ENCODE results near the gene HAUS8.

The HAUS8 gene

DNA sequence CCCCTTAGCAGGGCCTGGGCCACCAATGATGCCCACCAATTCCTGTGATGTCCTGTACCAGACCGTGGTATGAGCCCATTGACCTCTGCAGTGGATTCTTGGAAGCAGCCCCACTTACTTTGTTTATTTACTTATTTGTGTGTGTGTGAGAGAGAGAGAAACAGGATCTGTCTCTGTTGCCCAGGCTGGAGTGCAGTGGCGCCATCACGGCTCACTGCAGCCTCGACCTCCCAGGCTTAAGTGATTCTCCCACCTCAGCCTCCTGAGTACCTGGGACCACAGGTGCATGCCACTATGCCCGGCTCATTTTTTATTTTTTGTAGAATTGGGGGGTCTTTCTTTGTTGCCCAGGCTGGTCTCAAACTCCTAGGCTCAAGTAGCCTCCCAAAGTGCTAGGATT, 13.3 kb upstream of the HAUS8 start:
- peak overlapping the region; percentile 34 for H3K27ac ChIP-seq (ENCODE audit: low read depth, low read length)
- H3K4me3 ChIP-seq (ENCODE audit: low read depth in 1 of 2, low read length in 2 of 2) = no peak overlapping the region
- no peak overlapping the region for H3K9ac ChIP-seq (ENCODE audit: low read depth in 1 of 2, low read length in 2 of 2)
- H3K27me3 ChIP-seq (ENCODE audit: control insufficient read depth in 1 of 2, insufficient read depth in 2 of 2, low read length in 2 of 2) = no peaks in the 10 kb centered on the region
- H3K36me3 ChIP-seq (ENCODE audit: control insufficient read depth in 1 of 2, insufficient read depth in 2 of 2, low read length in 2 of 2) = peaks cover 5 to 6% of the 10 kb centered on the region in 2 donors
- H3K4me1 ChIP-seq (ENCODE audit: control insufficient read depth in 1 of 2, insufficient read depth in 2 of 2, low read length in 2 of 2) = peaks cover 14 to 27% of the 10 kb centered on the region in 2 donors
- H3K9me3 ChIP-seq (ENCODE audit: control insufficient read depth in 1 of 2, low read length in 2 of 2) = no peaks in the 10 kb centered on the region

GRCh38 chr19:17086834-17087233, 11.6 kb upstream of the HAUS8 start:
- H3K9ac ChIP-seq (ENCODE audit: low read depth in 1 of 2, low read length in 2 of 2) = no peak overlapping the region
- peaks cover 12 to 21% of the 10 kb centered on the region in 2 donors for H3K4me1 ChIP-seq (ENCODE audit: control insufficient read depth in 1 of 2, insufficient read depth in 2 of 2, low read length in 2 of 2)
- peaks cover 2 to 6% of the 10 kb centered on the region in 2 donors for H3K36me3 ChIP-seq (ENCODE audit: control insufficient read depth in 1 of 2, insufficient read depth in 2 of 2, low read length in 2 of 2)
- no peaks in the 10 kb centered on the region for H3K27me3 ChIP-seq (ENCODE audit: control insufficient read depth in 1 of 2, insufficient read depth in 2 of 2, low read length in 2 of 2)
- no peaks in the 10 kb centered on the region for H3K9me3 ChIP-seq (ENCODE audit: control insufficient read depth in 1 of 2, low read length in 2 of 2)
- no peak overlapping the region for H3K4me3 ChIP-seq (ENCODE audit: low read depth in 1 of 2, low read length in 2 of 2)
- H3K27ac ChIP-seq (ENCODE audit: low read depth, low read length) = no peak overlapping the region

DNA sequence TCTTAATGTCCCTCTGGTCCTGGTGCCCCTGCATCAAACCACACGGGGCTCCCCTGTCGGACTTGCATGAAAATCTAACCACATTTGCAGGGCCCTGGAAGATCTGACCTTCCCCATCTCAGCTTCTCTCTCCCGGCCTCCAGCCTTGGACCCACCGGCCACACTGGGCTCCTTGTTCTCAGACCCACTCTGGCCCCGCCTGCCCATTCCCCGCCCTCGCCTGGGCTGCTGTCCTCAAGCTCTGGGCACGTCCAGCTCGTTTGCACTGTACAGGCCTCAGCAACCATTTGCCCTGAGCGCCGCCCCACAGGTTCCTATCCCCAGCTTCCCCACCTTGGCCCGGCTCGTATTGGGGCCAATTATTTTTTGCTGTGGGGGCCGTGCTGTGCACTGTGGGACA, 10.9 kb upstream of the HAUS8 start:
- Histone ChIP-seq H3K36me3 (ENCODE audit: control insufficient read depth in 1 of 2, insufficient read depth in 2 of 2, low read length in 2 of 2) (peaks cover 2 to 6% of the 10 kb centered on the region in 2 donors), H3K4me3 (ENCODE audit: low read depth in 1 of 2, low read length in 2 of 2) (no peak overlapping the region), H3K9me3 (ENCODE audit: control insufficient read depth in 1 of 2, low read length in 2 of 2) (no peaks in the 10 kb centered on the region), H3K9ac (ENCODE audit: low read depth in 1 of 2, low read length in 2 of 2) (no peak overlapping the region), H3K27me3 (ENCODE audit: control insufficient read depth in 1 of 2, insufficient read depth in 2 of 2, low read length in 2 of 2) (no peaks in the 10 kb centered on the region), H3K4me1 (ENCODE audit: control insufficient read depth in 1 of 2, insufficient read depth in 2 of 2, low read length in 2 of 2) (peaks cover 8 to 16% of the 10 kb centered on the region in 2 donors), H3K27ac (ENCODE audit: low read depth, low read length) (no peak overlapping the region)

- peaks cover 1 to 2% of the 10 kb centered on the region in 2 donors for H3K36me3 ChIP-seq (ENCODE audit: control insufficient read depth in 1 of 2, insufficient read depth in 2 of 2, low read length in 2 of 2)
- peak overlapping the region; percentile 3 for H3K27ac ChIP-seq (ENCODE audit: low read depth, low read length)
- peaks cover 19 to 24% of the 10 kb centered on the region in 2 donors for H3K4me1 ChIP-seq (ENCODE audit: control insufficient read depth in 1 of 2, insufficient read depth in 2 of 2, low read length in 2 of 2)
- H3K27me3 ChIP-seq (ENCODE audit: control insufficient read depth in 1 of 2, insufficient read depth in 2 of 2, low read length in 2 of 2) = no peaks in the 10 kb centered on the region
- H3K4me3 ChIP-seq (ENCODE audit: low read depth in 1 of 2, low read length in 2 of 2) = no peak overlapping the region
- H3K9ac ChIP-seq (ENCODE audit: low read depth in 1 of 2, low read length in 2 of 2) = no peak overlapping the region
- no peaks in the 10 kb centered on the region for H3K9me3 ChIP-seq (ENCODE audit: control insufficient read depth in 1 of 2, low read length in 2 of 2)
Observed at GRCh38 chr19:17081672-17082630, 6.7 kb upstream of the HAUS8 start.

DNA sequence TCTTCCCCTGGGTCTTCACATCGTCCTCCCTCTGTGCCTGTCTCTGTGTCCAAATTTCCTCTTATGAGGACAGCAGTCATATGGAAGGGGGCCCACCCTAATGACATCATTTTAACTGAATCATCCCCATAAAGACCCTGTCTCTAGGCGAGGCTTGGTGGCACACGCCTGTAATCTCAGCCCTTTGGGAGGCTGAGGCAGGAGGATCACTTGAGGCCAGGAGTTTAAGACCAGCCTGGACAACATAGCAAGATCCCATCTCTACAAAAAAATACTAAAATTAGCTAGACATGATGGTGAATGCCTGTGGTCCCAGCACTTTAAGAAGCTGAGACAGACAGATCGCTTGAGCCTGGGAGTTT, 5.2 kb upstream of the HAUS8 start:
- Histone ChIP-seq H3K27me3 (ENCODE audit: control insufficient read depth in 1 of 2, insufficient read depth in 2 of 2, low read length in 2 of 2) (no peaks in the 10 kb centered on the region), H3K27ac (ENCODE audit: low read depth, low read length) (peak overlapping the region; percentile 60), H3K9me3 (ENCODE audit: control insufficient read depth in 1 of 2, low read length in 2 of 2) (no peaks in the 10 kb centered on the region), H3K9ac (ENCODE audit: low read depth in 1 of 2, low read length in 2 of 2) (peak overlapping the region in 1 of 2 donors; percentile 16), H3K4me3 (ENCODE audit: low read depth in 1 of 2, low read length in 2 of 2) (peak overlapping the region; percentile 38 to 46), H3K36me3 (ENCODE audit: control insufficient read depth in 1 of 2, insufficient read depth in 2 of 2, low read length in 2 of 2) (no peaks in the 10 kb centered on the region), H3K4me1 (ENCODE audit: control insufficient read depth in 1 of 2, insufficient read depth in 2 of 2, low read length in 2 of 2) (peaks cover 25 to 31% of the 10 kb centered on the region in 2 donors)

GRCh38 chr19:17079710-17080439, 4.6 kb upstream of the HAUS8 start:
- Histone ChIP-seq H3K36me3 (ENCODE audit: control insufficient read depth in 1 of 2, insufficient read depth in 2 of 2, low read length in 2 of 2) (no peaks in the 10 kb centered on the region), H3K4me1 (ENCODE audit: control insufficient read depth in 1 of 2, insufficient read depth in 2 of 2, low read length in 2 of 2) (peaks cover 25 to 31% of the 10 kb centered on the region in 2 donors), H3K9ac (ENCODE audit: low read depth in 1 of 2, low read length in 2 of 2) (peak overlapping the region; percentile 33 to 39), H3K4me3 (ENCODE audit: low read depth in 1 of 2, low read length in 2 of 2) (peak overlapping the region; percentile 38 to 51), H3K27ac (ENCODE audit: low read depth, low read length) (peak overlapping the region; percentile 76), H3K9me3 (ENCODE audit: control insufficient read depth in 1 of 2, low read length in 2 of 2) (no peaks in the 10 kb centered on the region), H3K27me3 (ENCODE audit: control insufficient read depth in 1 of 2, insufficient read depth in 2 of 2, low read length in 2 of 2) (no peaks in the 10 kb centered on the region)

DNA sequence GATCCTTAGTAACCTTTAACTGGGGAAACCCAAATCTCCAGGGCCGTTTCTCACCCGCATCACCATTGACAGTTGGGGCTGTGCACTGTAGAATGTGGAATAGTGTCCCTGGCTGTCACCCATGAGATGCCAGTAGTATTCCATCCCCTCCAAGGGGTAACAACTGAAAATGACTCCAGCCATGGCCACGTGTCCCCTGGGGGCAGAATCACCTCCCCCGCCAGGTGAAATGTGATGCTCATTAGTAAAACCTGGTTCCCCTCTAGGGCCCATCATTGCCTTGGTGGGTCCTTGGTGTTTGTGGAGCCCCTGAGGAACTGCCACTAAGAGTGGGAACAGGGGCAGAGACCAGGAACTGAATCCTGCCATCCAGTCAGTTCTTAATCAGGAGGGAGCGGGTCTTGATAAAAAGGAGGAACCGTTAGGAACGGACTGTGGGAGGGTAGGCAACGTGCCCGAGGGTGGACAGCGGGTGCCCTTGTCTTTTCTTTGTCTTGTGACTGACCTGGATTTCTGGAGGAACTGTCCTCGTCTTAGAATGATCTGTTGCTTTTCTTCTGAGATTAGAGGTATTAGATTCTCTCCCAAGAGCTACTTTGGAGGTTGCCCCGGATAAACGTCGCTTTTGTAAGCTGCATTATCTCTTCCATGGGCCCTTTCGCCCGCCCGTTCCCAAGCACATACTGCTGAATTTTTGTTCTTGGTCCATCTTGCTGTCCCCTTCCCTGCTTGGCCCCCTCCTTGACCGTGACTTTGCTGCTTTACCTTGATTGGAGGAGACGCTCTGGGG, 3.9 kb upstream of the HAUS8 start:
- peak overlapping the region; percentile 38 to 51 for H3K4me3 ChIP-seq (ENCODE audit: low read depth in 1 of 2, low read length in 2 of 2)
- H3K27me3 ChIP-seq (ENCODE audit: control insufficient read depth in 1 of 2, insufficient read depth in 2 of 2, low read length in 2 of 2) = no peaks in the 10 kb centered on the region
- no peaks in the 10 kb centered on the region for H3K36me3 ChIP-seq (ENCODE audit: control insufficient read depth in 1 of 2, insufficient read depth in 2 of 2, low read length in 2 of 2)
- peaks cover 33 to 37% of the 10 kb centered on the region in 2 donors for H3K4me1 ChIP-seq (ENCODE audit: control insufficient read depth in 1 of 2, insufficient read depth in 2 of 2, low read length in 2 of 2)
- H3K9ac ChIP-seq (ENCODE audit: low read depth in 1 of 2, low read length in 2 of 2) = peak overlapping the region; percentile 33 to 39
- H3K27ac ChIP-seq (ENCODE audit: low read depth, low read length) = peak overlapping the region; percentile 76
- no peaks in the 10 kb centered on the region for H3K9me3 ChIP-seq (ENCODE audit: control insufficient read depth in 1 of 2, low read length in 2 of 2)

- H3K4me3 ChIP-seq (ENCODE audit: low read depth in 1 of 2, low read length in 2 of 2) = peak overlapping the region in 1 of 2 donors; percentile 92
- peaks cover 35 to 44% of the 10 kb centered on the region in 2 donors for H3K4me1 ChIP-seq (ENCODE audit: control insufficient read depth in 1 of 2, insufficient read depth in 2 of 2, low read length in 2 of 2)
- H3K27ac ChIP-seq (ENCODE audit: low read depth, low read length) = no peak overlapping the region
- no peaks in the 10 kb centered on the region for H3K36me3 ChIP-seq (ENCODE audit: control insufficient read depth in 1 of 2, insufficient read depth in 2 of 2, low read length in 2 of 2)
- peak overlapping the region in 1 of 2 donors; percentile 91 for H3K9ac ChIP-seq (ENCODE audit: low read depth in 1 of 2, low read length in 2 of 2)
- H3K27me3 ChIP-seq (ENCODE audit: control insufficient read depth in 1 of 2, insufficient read depth in 2 of 2, low read length in 2 of 2) = no peaks in the 10 kb centered on the region
- no peaks in the 10 kb centered on the region for H3K9me3 ChIP-seq (ENCODE audit: control insufficient read depth in 1 of 2, low read length in 2 of 2)
Observed at GRCh38 chr19:17078036-17078919, 3.0 kb upstream of the HAUS8 start.

- H3K9me3 ChIP-seq (ENCODE audit: control insufficient read depth in 1 of 2, low read length in 2 of 2) = no peaks in the 10 kb centered on the region
- peak overlapping the region in 1 of 2 donors; percentile 91 for H3K9ac ChIP-seq (ENCODE audit: low read depth in 1 of 2, low read length in 2 of 2)
- H3K4me1 ChIP-seq (ENCODE audit: control insufficient read depth in 1 of 2, insufficient read depth in 2 of 2, low read length in 2 of 2) = peaks cover 35 to 45% of the 10 kb centered on the region in 2 donors
- no peaks in the 10 kb centered on the region for H3K27me3 ChIP-seq (ENCODE audit: control insufficient read depth in 1 of 2, insufficient read depth in 2 of 2, low read length in 2 of 2)
- peak overlapping the region; percentile 92 to 93 for H3K4me3 ChIP-seq (ENCODE audit: low read depth in 1 of 2, low read length in 2 of 2)
- H3K27ac ChIP-seq (ENCODE audit: low read depth, low read length) = no peak overlapping the region
- H3K36me3 ChIP-seq (ENCODE audit: control insufficient read depth in 1 of 2, insufficient read depth in 2 of 2, low read length in 2 of 2) = no peaks in the 10 kb centered on the region
Observed at GRCh38 chr19:17077447-17078028, 2.3 kb upstream of the HAUS8 start.

All from duodenal mucosa (tissue), 2 donors.